K562 (cell line): Measurements from ENCODE around the gene ELP5. TPM values are rescaled to one million over a fixed set of nuclear protein-coding genes. Genes with fewer than 3 reads are reported as not detected.

Experiments
- ATAC-seq: fragments of 200-7000 bp; cut with Tn5 transposase; 3 replicates; pipeline ENCODE4 v1.9.1; 2020; ENCODE audit warnings: moderate library complexity
- BruUV-seq: library from RNA; stranded (reverse); fragments of 400-500 nt; replicated peaks from 2 replicates; lab custom pipeline; 2021; lab: Mats Ljungman, UMichigan
- CTCF ChIA-PET: fragments of 300-600 bp; formaldehyde crosslinking; extraction: SDS; loops from one replicate; lab custom pipeline; 2021; ENCODE audit warnings: low intra/inter-chr PET ratio; lab: Yijun Ruan, JAX
- POLR2A ChIA-PET: fragments of 300-600, 350-650 bp; sonication (Branson Sonifier 250); formaldehyde crosslinking; extraction: SDS; loops from one replicate; lab custom pipeline; 2021; ENCODE audit warnings: antibody characterized with exemption, inconsistent platforms; lab: Yijun Ruan, JAX
- DNase-seq, 4 experiments: peaks; one replicate each; pipeline versions ENCODE4 v3.0.0 to v3.0.0-alpha.2; 2011 to 2018; ENCODE audit warnings: low spot score in 3 of 4, mixed read lengths in 3 of 4; ENCODE audit errors: extremely low read depth in 1 of 4
- FAIRE-seq: peaks from 2 replicates; lab custom pipeline; 2011; peaks lifted over from hg19 to GRCh38; lab: Jason Lieb, UNC
- H2AFZ ChIP-seq: 2 replicates; pipeline ENCODE4 v1.6.0; 2011; ENCODE audit warnings: low read depth, low read length, control low read depth, inconsistent platforms
- H3K27ac ChIP-seq: fragments of 200-600 bp; 3 replicates; pipeline ENCODE4 v1.8.0; 2011; ENCODE audit warnings: low read depth, mild to moderate bottlenecking, control low read depth, inconsistent platforms, low read length, moderate library complexity, mixed read lengths; ENCODE audit errors: extremely low read depth
- H3K27me3 ChIP-seq, 2 experiments: fragments of 300-600 bp in 1 of 2; 2 replicates in 1 of 2; 3 replicates in 1 of 2; pipeline versions ENCODE4 v1.6.0 to v1.8.0; 2011; ENCODE audit warnings: inconsistent platforms in 2 of 2, low read length in 2 of 2, mild to moderate bottlenecking in 1 of 2, mixed read lengths in 1 of 2, moderate library complexity in 1 of 2; ENCODE audit not compliant: control insufficient read depth in 2 of 2, insufficient read depth in 2 of 2
- H3K36me3 ChIP-seq: fragments of 300-600 bp; 3 replicates; pipeline ENCODE4 v1.8.0; 2011; ENCODE audit warnings: mild to moderate bottlenecking, low read length, inconsistent platforms; ENCODE audit not compliant: control insufficient read depth, insufficient read depth
- H3K4me1 ChIP-seq, 2 experiments: fragments of 200-600 bp in 1 of 2; replicated peaks in 1 of 2; 2 replicates in 1 of 2; 3 replicates in 1 of 2; pipeline versions ENCODE4 v1.5.1 to v1.8.0; 2011; ENCODE audit warnings: inconsistent platforms in 2 of 2, low read length in 2 of 2, mild to moderate bottlenecking in 1 of 2, mixed read lengths in 1 of 2, moderate library complexity in 1 of 2; ENCODE audit not compliant: control insufficient read depth in 2 of 2, insufficient read depth in 2 of 2
- H3K4me2 ChIP-seq: 2 replicates; pipeline ENCODE4 v1.6.1; 2011; ENCODE audit warnings: low read length, control low read depth, inconsistent platforms, mixed read lengths; ENCODE audit not compliant: insufficient read depth
- H3K4me3 ChIP-seq: fragments of 200-600 bp; sonication (generic), shearing (Covaris generic); 2 replicates; pipeline ENCODE4 v1.5.1; 2016; ENCODE audit warnings: control low read depth, inconsistent platforms
- H3K79me2 ChIP-seq: fragments of 200-600 bp; 3 replicates; pipeline ENCODE4 v1.8.0; 2011; ENCODE audit warnings: low read length, inconsistent platforms; ENCODE audit not compliant: control insufficient read depth, insufficient read depth
- H3K9ac ChIP-seq, 2 experiments: 2 replicates each; pipeline versions ENCODE4 v1.6.0 to v1.6.1; 2011; ENCODE audit warnings: low read depth in 2 of 2, low read length in 2 of 2, control low read depth in 1 of 2, inconsistent platforms in 1 of 2, mild to moderate bottlenecking in 1 of 2, mixed read lengths in 1 of 2; ENCODE audit not compliant: insufficient read depth in 1 of 2
- H3K9me1 ChIP-seq: one replicate; pipeline ENCODE4 v1.6.0; 2011; ENCODE audit warnings: inconsistent platforms, mild to moderate bottlenecking, low read length, moderate library complexity; ENCODE audit not compliant: control insufficient read depth, insufficient read depth
- H3K9me3 ChIP-seq: replicated peaks from 2 replicates; pipeline ENCODE4 v1.5.1; 2011; ENCODE audit warnings: low read depth, low read length, inconsistent platforms; ENCODE audit not compliant: control insufficient read depth, insufficient read depth
- H4K20me1 ChIP-seq: replicated peaks from 2 replicates; pipeline ENCODE4 v1.6.1; 2011; ENCODE audit warnings: low read length, inconsistent platforms, mixed read lengths; ENCODE audit not compliant: control insufficient read depth, insufficient read depth
- CEBPB ChIP-seq: fragments of 450-650 bp; IDR thresholded peaks from 2 replicates; pipeline ENCODE4 v1.6.1; 2016; ENCODE audit warnings: missing genetic modification characterization, missing compliant biosample characterization
- KAT2B ChIP-seq: IDR thresholded peaks from one replicate; pipeline ENCODE4 v1.6.1; 2012; ENCODE audit warnings: low read depth, mild to moderate bottlenecking, control low read depth, inconsistent platforms, low read length, moderate library complexity
- KAT7 ChIP-seq: sonication (generic); formaldehyde crosslinking; IDR thresholded peaks from 2 replicates; pipeline ENCODE4 v1.8.0; 2022; ENCODE audit warnings: missing genetic modification reagents, mild to moderate bottlenecking, borderline replicate concordance
- MXD1 ChIP-seq: fragments of 250-450 bp; sonication (Bioruptor Pico); IDR thresholded peaks from 2 replicates; pipeline ENCODE4 v1.8.0; 2021; ENCODE audit warnings: borderline replicate concordance, mild to moderate bottlenecking, moderate library complexity; ENCODE audit not compliant: poor library complexity, severe bottlenecking
- SLC30A9 ChIP-seq: fragments of 250-450 bp; sonication (Bioruptor Pico); IDR thresholded peaks from 2 replicates; pipeline ENCODE4 v1.8.0; 2022; ENCODE audit warnings: mild to moderate bottlenecking, moderate library complexity
- TCFL5 ChIP-seq: fragments of 250-450 bp; sonication (Bioruptor Pico); conservative IDR thresholded peaks from 2 replicates; pipeline ENCODE4 v1.6.1; 2021; ENCODE audit warnings: mild to moderate bottlenecking, moderate library complexity, matching md5 sums
- ZMIZ1 ChIP-seq, 2 experiments: fragments of 150-350 bp in 1 of 2; IDR thresholded peaks; 2 replicates each; pipeline ENCODE4 v1.6.1; 2012 to 2016; ENCODE audit warnings: low read depth in 2 of 2, low read length in 2 of 2, mild to moderate bottlenecking in 1 of 2, moderate library complexity in 1 of 2
- WGBS: fragments of 100-300 bp; shearing (Covaris generic); methylation state at CpG from one replicate; pipeline ENCODE4 v1.1.6; 2016; ENCODE audit warnings: low coverage, mixed read lengths; ENCODE audit not compliant: insufficient coverage; ENCODE audit errors: missing lambda C conversion rate; 5-methylcytosine and 5-hydroxymethylcytosine counted together
- in situ Hi-C: fragments of 300-500 bp; cut with MboI; formaldehyde crosslinking; loops from 4 replicates; pipeline ENCODE4 v1.15.0; 2018; ENCODE audit warnings: inconsistent platforms, mixed read lengths
- intact Hi-C: fragments of 100-400 bp; cut with micrococcal nuclease; formaldehyde crosslinking; loops from 2 replicates; pipeline ENCODE4 v1.14.2; 2022
- polyA plus RNA-seq, 8 experiments: library from polyadenylated mRNA; depleted of rRNA in 4 of 8; stranded (reverse) in 5 of 8; unstranded in 3 of 8; fragments of >200 nt; fragmentation: Nextera tagmentation in 2 of 8; fragmentation: Illumina TruSeq in 1 of 8; extraction: Ambion mirVana in 2 of 8; extraction: Trizol in 1 of 8; gene quantifications; 2 replicates each; pipeline versions ENCODE4 v1.2.1 to v1.2.3, GENCODE V29; 2011 to 2014; ENCODE audit warnings: inconsistent platforms in 1 of 8, missing spikeins in 1 of 8
- total RNA-seq, 7 experiments: library from RNA; depleted of rRNA in 6 of 7; stranded (reverse); fragments of >200 nt in 6 of 7; fragmentation: Illumina TruSeq in 2 of 7; extraction: Trizol in 2 of 7; gene quantifications; 2 replicates each; pipeline versions ENCODE4 v1.2.1 to v1.2.3, GENCODE V29; 2011 to 2021; ENCODE audit warnings: low replicate concordance in 1 of 7

Gene ELP5
- total and polyA plus RNA-seq, 9 of the 15 experiments (the other 6 are each of a cell fraction or from before 2014, with no cell fraction given) = 25.7 to 77.9 (median 52.9) TPM

GRCh38 chr17:7203391-7203790 is 48.6 kb upstream of the ELP5 start:
- Histone ChIP-seq H3K9ac (no peak overlapping the region), H3K79me2 (no peaks in the 10 kb centered on the region), H3K27me3 (no peaks in the 10 kb centered on the region), H3K4me1 (peaks cover 7 to 32% of the 10 kb centered on the region in 2 experiments; a peak in 4 of 5 replicates), H3K9me3 (no peaks in the 10 kb centered on the region), H3K4me3 (no peak overlapping the region), H2AFZ (no peak overlapping the region), H4K20me1 (0 out of 2 replicates have a peak, but pooled peaks cover 3% of the 10 kb centered on the region), H3K27ac (no peak overlapping the region), H3K4me2 (no peak overlapping the region), H3K9me1 (no peaks in the 10 kb centered on the region), H3K36me3 (peaks cover 21% of the 10 kb centered on the region; the same call in 2 of the 3 replicates)
- no peak for DNase-seq
- no peak for ATAC-seq
- 96% methylated on average over 8 of the region's 16 CpGs for WGBS
- intact Hi-C loops (no loop called here), in situ Hi-C loops (no loop called here)
- ChIA-PET CTCF (no interaction called here), POLR2A (no interaction called here)
- BruUV-seq = no TSS peak
- TF ChIP-seq KAT2B (no peak), MXD1 (CRISPR knock-in tag) (no peak), KAT7 (CRISPR knock-in tag) (no peak), ZMIZ1 (IDR thresholded peaks at IDR 0.05; ENCODE audit: low read depth in 2 of 2, low read length in 2 of 2) (no peak), CEBPB (no peak), SLC30A9 (no peak), TCFL5 (no peak)
- no peak for FAIRE-seq
